ENCODE results near the gene CEMIP. TPM values are rescaled to one million over a fixed set of nuclear protein-coding genes. Genes with fewer than 3 reads are reported as not detected.

Gene CEMIP
- total RNA-seq, 1 experiment from 2014 or later = 0.07 TPM

GRCh38 chr15:80780416-80781221, 1.4 kb downstream of the CEMIP start:
- H3K27me3 ChIP-seq (replicated peaks; ENCODE audit: control insufficient read depth, insufficient read depth, low read length) = no peaks in the 10 kb centered on the region; the same call in 1 of the 2 replicates
- CTCF ChIA-PET = interaction anchor here (1.4 to 5.4 kb wide), 5 partner anchors 121 to 213 kb away, joined by 5 to 66 read pairs (median 9); no protein-coding TSS in a partner anchor
- peaks cover 8% of the 10 kb centered on the region for H3K27me3 Mint-ChIP-seq (ENCODE audit: insufficient read depth, unreplicated experiment)
- H3K9me3 Mint-ChIP-seq (ENCODE audit: unreplicated experiment) = no peaks in the 10 kb centered on the region
- DNase-seq = peak; percentile 47 to 69
- no peaks in the 10 kb centered on the region for H3K9me3 ChIP-seq
- peak overlapping the region; percentile 72 for H3K4me3 Mint-ChIP-seq (ENCODE audit: unreplicated experiment)
- TF ChIP-seq CTCF (IDR thresholded peaks at IDR 0.05; ENCODE audit: insufficient read depth in 1 of 2, low read depth in 1 of 2, low read length in 1 of 2, severe bottlenecking in 1 of 2, unreplicated experiment in 1 of 2) = no peak
- H3K4me3 ChIP-seq (ENCODE audit: low read depth, low read length) = no peak overlapping the region
- no peak overlapping the region for H3K27ac Mint-ChIP-seq (ENCODE audit: unreplicated experiment)
- intact Hi-C loops (cut with micrococcal nuclease; ENCODE audit: unreplicated experiment) = no loop called here
- no peaks in the 10 kb centered on the region for H3K36me3 ChIP-seq (ENCODE audit: control insufficient read depth, insufficient read depth, low read length)
- POLR2A ChIA-PET = no interaction called here
- peaks cover 5% of the 10 kb centered on the region for H3K4me1 Mint-ChIP-seq (ENCODE audit: low read depth, unreplicated experiment)
- BruUV-seq (replicated peaks) = no TSS peak
- no peaks in the 10 kb centered on the region for H3K4me1 ChIP-seq
- H3K36me3 Mint-ChIP-seq (ENCODE audit: insufficient read depth, unreplicated experiment) = no peaks in the 10 kb centered on the region

GRCh38 chr15:80783260-80783659, 4.1 kb downstream of the CEMIP start:
- no peaks in the 10 kb centered on the region for H3K36me3 Mint-ChIP-seq (ENCODE audit: insufficient read depth, unreplicated experiment)
- POLR2A ChIA-PET = no interaction called here
- TF ChIP-seq CTCF (IDR thresholded peaks at IDR 0.05; ENCODE audit: insufficient read depth in 1 of 2, low read depth in 1 of 2, low read length in 1 of 2, severe bottlenecking in 1 of 2, unreplicated experiment in 1 of 2) = no peak
- peaks cover 8% of the 10 kb centered on the region for H3K27me3 Mint-ChIP-seq (ENCODE audit: insufficient read depth, unreplicated experiment)
- no peaks in the 10 kb centered on the region for H3K9me3 Mint-ChIP-seq (ENCODE audit: unreplicated experiment)
- BruUV-seq (replicated peaks) = no TSS peak
- no peak overlapping the region for H3K4me3 Mint-ChIP-seq (ENCODE audit: unreplicated experiment)
- Histone ChIP-seq H3K27me3 (replicated peaks; ENCODE audit: control insufficient read depth, insufficient read depth, low read length) (no peaks in the 10 kb centered on the region; the same call in 1 of the 2 replicates), H3K9me3 (no peaks in the 10 kb centered on the region), H3K36me3 (ENCODE audit: control insufficient read depth, insufficient read depth, low read length) (no peaks in the 10 kb centered on the region), H3K4me1 (no peaks in the 10 kb centered on the region), H3K4me3 (ENCODE audit: low read depth, low read length) (no peak overlapping the region)
- peaks cover 5% of the 10 kb centered on the region for H3K4me1 Mint-ChIP-seq (ENCODE audit: low read depth, unreplicated experiment)
- CTCF ChIA-PET = no interaction called here
- DNase-seq = no peak
- intact Hi-C loops (cut with micrococcal nuclease; ENCODE audit: unreplicated experiment) = no loop called here
- H3K27ac Mint-ChIP-seq (ENCODE audit: unreplicated experiment) = no peak overlapping the region

- no peak for DNase-seq
- CTCF ChIA-PET = interaction anchor here (0.6 kb wide), 1 partner anchor 348 kb away, joined by 3 read pairs; no protein-coding TSS in a partner anchor
- TF ChIP-seq CTCF (IDR thresholded peaks at IDR 0.05; ENCODE audit: insufficient read depth in 1 of 2, low read depth in 1 of 2, low read length in 1 of 2, severe bottlenecking in 1 of 2, unreplicated experiment in 1 of 2) = no peak
- Mint-ChIP-seq H3K4me3 (ENCODE audit: unreplicated experiment) (no peak overlapping the region), H3K4me1 (ENCODE audit: low read depth, unreplicated experiment) (no peaks in the 10 kb centered on the region), H3K27me3 (ENCODE audit: insufficient read depth, unreplicated experiment) (no peaks in the 10 kb centered on the region), H3K36me3 (ENCODE audit: insufficient read depth, unreplicated experiment) (no peaks in the 10 kb centered on the region), H3K9me3 (ENCODE audit: unreplicated experiment) (no peaks in the 10 kb centered on the region), H3K27ac (ENCODE audit: unreplicated experiment) (no peak overlapping the region)
- H3K27me3 ChIP-seq (replicated peaks; ENCODE audit: control insufficient read depth, insufficient read depth, low read length) = no peaks in the 10 kb centered on the region
- H3K9me3 ChIP-seq = no peaks in the 10 kb centered on the region
- H3K36me3 ChIP-seq (ENCODE audit: control insufficient read depth, insufficient read depth, low read length) = no peaks in the 10 kb centered on the region
- intact Hi-C loops (cut with micrococcal nuclease; ENCODE audit: unreplicated experiment) = no loop called here
- no TSS peak for BruUV-seq (replicated peaks)
- no peak overlapping the region for H3K4me3 ChIP-seq (ENCODE audit: low read depth, low read length)
- no peaks in the 10 kb centered on the region for H3K4me1 ChIP-seq
- POLR2A ChIA-PET = no interaction called here
These were observed 6.2 kb downstream of the CEMIP start for GRCh38 chr15:80785335-80785734.
